Hepatocyte (in vitro differentiated cells): ENCODE measurements around the gene BICDL1. TPM values are rescaled to one million over a fixed set of nuclear protein-coding genes. Genes with fewer than 3 reads are reported as not detected.

Experiments used
- DNase-seq: peaks from one replicate; pipeline ENCODE4 v3.0.0-alpha.2; 2016; ENCODE audit warnings: low spot score
- H2AFZ ChIP-seq: fragments of 200-600 bp; sonication (generic); 2 replicates; pipeline ENCODE4 v1.6.0; 2016; ENCODE audit warnings: antibody characterized with exemption, mild to moderate bottlenecking
- H3K27ac ChIP-seq: fragments of 200-600 bp; sonication (generic); 2 replicates; pipeline ENCODE4 v1.5.1; 2016; ENCODE audit warnings: mild to moderate bottlenecking
- H3K27me3 ChIP-seq: fragments of 200-600 bp; sonication (generic); 2 replicates; pipeline ENCODE4 v1.6.1; 2016
- H3K36me3 ChIP-seq: fragments of 200-600 bp; sonication (generic); replicated peaks from 2 replicates; pipeline ENCODE4 v1.5.1; 2016; ENCODE audit warnings: low read depth; ENCODE audit not compliant: insufficient read depth
- H3K4me1 ChIP-seq: fragments of 200-600 bp; sonication (generic); 2 replicates; pipeline ENCODE4 v1.5.1; 2016; ENCODE audit warnings: mild to moderate bottlenecking, moderate library complexity; ENCODE audit not compliant: insufficient read depth
- H3K4me2 ChIP-seq: fragments of 200-600 bp; sonication (generic); 2 replicates; pipeline ENCODE4 v1.6.0; 2016
- H3K4me3 ChIP-seq: fragments of 200-600 bp; sonication (generic); 2 replicates; pipeline ENCODE4 v1.5.1; 2016; ENCODE audit warnings: mild to moderate bottlenecking
- H3K79me2 ChIP-seq: fragments of 200-600 bp; sonication (generic); 2 replicates; pipeline ENCODE4 v1.6.0; 2017; ENCODE audit warnings: mild to moderate bottlenecking
- H3K9me2 ChIP-seq: fragments of 200-600 bp; sonication (generic); replicated peaks from 2 replicates; pipeline ENCODE4 v1.6.0; 2017; ENCODE audit warnings: mild to moderate bottlenecking; ENCODE audit not compliant: insufficient read depth
- H3K9me3 ChIP-seq: fragments of 200-600 bp; sonication (generic); 2 replicates; pipeline ENCODE4 v1.5.1; 2016; ENCODE audit warnings: low read depth, mild to moderate bottlenecking
- H4K20me1 ChIP-seq: fragments of 200-600 bp; sonication (generic); 2 replicates; pipeline ENCODE4 v1.6.0; 2016; ENCODE audit warnings: mild to moderate bottlenecking; ENCODE audit not compliant: insufficient read depth, poor library complexity, severe bottlenecking
- CTCF ChIP-seq: fragments of 200-600 bp; sonication (generic); IDR thresholded peaks from 2 replicates; pipeline ENCODE4 v1.5.1; 2016; ENCODE audit warnings: antibody characterized with exemption, mild to moderate bottlenecking; ENCODE audit not compliant: poor library complexity
- EZH2 ChIP-seq: fragments of 200-600 bp; sonication (generic); IDR thresholded peaks from 2 replicates; pipeline ENCODE4 v1.6.1; 2016; ENCODE audit warnings: antibody characterized with exemption, mild to moderate bottlenecking, borderline replicate concordance
- EZH2phosphoT487 ChIP-seq: fragments of 200-600 bp; sonication (generic); IDR thresholded peaks from one replicate; pipeline ENCODE4 v1.6.1; 2018; ENCODE audit warnings: antibody characterized with exemption, mild to moderate bottlenecking, low read depth, moderate library complexity; ENCODE audit not compliant: unreplicated experiment, severe bottlenecking
- WGBS: methylation state at CpG from one replicate; pipeline ENCODE4 v1.1.6; 2016; ENCODE audit warnings: low lambda C conversion rate; ENCODE audit errors: missing lambda C conversion rate; 5-methylcytosine and 5-hydroxymethylcytosine counted together
- polyA plus RNA-seq: library from polyadenylated mRNA; unstranded; fragments of >200 nt; fragmentation: Nextera tagmentation; extraction: Ambion mirVana; gene quantifications from 2 replicates; pipeline ENCODE4 v1.2.1, GENCODE V29; 2016
- total RNA-seq: library from RNA; depleted of rRNA; stranded (reverse); fragments of >200 nt; gene quantifications from 2 replicates; pipeline ENCODE4 v1.2.3, GENCODE V29; 2014

Gene BICDL1
- total and polyA plus RNA-seq, 2 experiments from 2014 or later: 10.6 to 21.9 TPM

GRCh38 chr12:120110550-120111501 lies 121.8 kb downstream of the BICDL1 start:
- no peak overlapping the region for H3K4me2 ChIP-seq
- WGBS: 86% methylated on average over 26 of the region's 26 CpGs
- no peaks in the 10 kb centered on the region for H3K36me3 ChIP-seq
- no peak for TF ChIP-seq CTCF
- TF ChIP-seq EZH2phosphoT487: no peak
- TF ChIP-seq EZH2: no peak
- peaks cover 8% of the 10 kb centered on the region for H3K4me1 ChIP-seq
- H3K4me3 ChIP-seq: no peak overlapping the region
- peaks cover 47% of the 10 kb centered on the region for H4K20me1 ChIP-seq
- H3K9me2 ChIP-seq: no peaks in the 10 kb centered on the region
- no peaks in the 10 kb centered on the region for H3K9me3 ChIP-seq
- H3K79me2 ChIP-seq: peaks cover 95% of the 10 kb centered on the region
- H3K27ac ChIP-seq: no peak overlapping the region
- no peaks in the 10 kb centered on the region for H3K27me3 ChIP-seq
- DNase-seq: no peak
- no peak overlapping the region for H2AFZ ChIP-seq

- Histone ChIP-seq H3K36me3 (no peaks in the 10 kb centered on the region), H3K4me2 (peak overlapping the region; percentile 95), H2AFZ (no peak overlapping the region), H3K9me2 (no peaks in the 10 kb centered on the region), H3K79me2 (peaks cover 66% of the 10 kb centered on the region), H3K4me3 (no peak overlapping the region), H4K20me1 (peaks cover 37% of the 10 kb centered on the region), H3K27me3 (no peaks in the 10 kb centered on the region), H3K4me1 (peaks cover 27% of the 10 kb centered on the region), H3K27ac (no peak overlapping the region), H3K9me3 (no peaks in the 10 kb centered on the region)
- TF ChIP-seq CTCF (no peak), EZH2phosphoT487 (no peak), EZH2 (no peak)
- 93% methylated on average over 3 of the region's 3 CpGs for WGBS
- DNase-seq: no peak
These were observed 126.0 kb downstream of the BICDL1 start for GRCh38 chr12:120115066-120115465.

GRCh38 chr12:120115692-120116440 lies 126.8 kb downstream of the BICDL1 start:
- Histone ChIP-seq H3K27me3 (no peaks in the 10 kb centered on the region), H3K27ac (peak overlapping the region; percentile 90), H3K4me3 (peak overlapping the region; percentile 87), H3K36me3 (no peaks in the 10 kb centered on the region), H3K79me2 (peaks cover 59% of the 10 kb centered on the region), H3K4me2 (peak overlapping the region; percentile 95), H3K9me2 (no peaks in the 10 kb centered on the region), H4K20me1 (peaks cover 32% of the 10 kb centered on the region), H3K9me3 (no peaks in the 10 kb centered on the region), H3K4me1 (peaks cover 27% of the 10 kb centered on the region), H2AFZ (no peak overlapping the region)
- DNase-seq: peak; percentile 58
- TF ChIP-seq EZH2phosphoT487: no peak
- no peak for TF ChIP-seq EZH2
- TF ChIP-seq CTCF: no peak
- WGBS: 46% methylated on average over 12 of the region's 31 CpGs
